HepG2 (cell line): ENCODE results near the gene ESRP2. TPM values are rescaled to one million over a fixed set of nuclear protein-coding genes. Genes with fewer than 3 reads are reported as not detected.
A peak's percentile ranks its signal among the peaks of the same experiment; 100 is the strongest.

Experiments used
- AKNA ChIP-seq: sonication (generic); formaldehyde crosslinking; IDR thresholded peaks from 2 replicates; pipeline ENCODE4 v1.4.0; 2020; ENCODE audit warnings: missing genetic modification reagents, borderline replicate concordance
- ATF4 ChIP-seq, 2 experiments: fragments of 450-650 bp in 1 of 2; sonication (generic) in 1 of 2; formaldehyde crosslinking; IDR thresholded peaks; 2 replicates each; pipeline versions ENCODE4 v1.5.0 to v1.8.0; 2020 to 2022; ENCODE audit warnings: mild to moderate bottlenecking in 1 of 2, missing genetic modification reagents in 1 of 2
- JDP2 ChIP-seq: sonication (generic); formaldehyde crosslinking; IDR thresholded peaks from 2 replicates; pipeline ENCODE4 v1.8.1; 2022; ENCODE audit warnings: missing genetic modification reagents, borderline replicate concordance
- MED13 ChIP-seq: sonication (generic); formaldehyde crosslinking; IDR thresholded peaks from 2 replicates; pipeline ENCODE4 v1.5.0; 2020; ENCODE audit warnings: missing genetic modification reagents
- PLSCR1 ChIP-seq: sonication (generic); formaldehyde crosslinking; IDR thresholded peaks from 2 replicates; pipeline ENCODE4 v1.5.0; 2020; ENCODE audit warnings: missing genetic modification reagents, mild to moderate bottlenecking, borderline replicate concordance
- SRSF4 ChIP-seq: fragments of 200-400 bp; formaldehyde crosslinking; IDR thresholded peaks from one replicate; pipeline ENCODE4 v1.6.1; 2018; ENCODE audit warnings: mild to moderate bottlenecking, low read depth, low read length, moderate library complexity; ENCODE audit not compliant: poor library complexity, severe bottlenecking
- ZNF253 ChIP-seq: sonication (generic); formaldehyde crosslinking; IDR thresholded peaks from 2 replicates; pipeline ENCODE4 v1.8.0; 2022; ENCODE audit warnings: mild to moderate bottlenecking, missing genetic modification reagents, borderline replicate concordance
- ZNF350 ChIP-seq: sonication (generic); formaldehyde crosslinking; IDR thresholded peaks from 2 replicates; pipeline ENCODE4 v1.4.0; 2020; ENCODE audit warnings: mild to moderate bottlenecking, low read depth, missing genetic modification reagents, borderline replicate concordance
- ZNF501 ChIP-seq: sonication (generic); formaldehyde crosslinking; IDR thresholded peaks from 2 replicates; pipeline ENCODE4 v1.5.1; 2020; ENCODE audit warnings: mild to moderate bottlenecking, moderate library complexity, missing genetic modification reagents
- ZNF761 ChIP-seq: sonication (generic); formaldehyde crosslinking; conservative IDR thresholded peaks from 2 replicates; pipeline ENCODE4 v1.4.0; 2020; ENCODE audit warnings: mild to moderate bottlenecking, missing genetic modification reagents
- ZNF780A ChIP-seq: sonication (generic); formaldehyde crosslinking; IDR thresholded peaks from 2 replicates; pipeline ENCODE4 v1.8.0; 2022; ENCODE audit warnings: mild to moderate bottlenecking, missing genetic modification reagents, moderate library complexity
- polyA plus RNA-seq, 8 experiments: library from polyadenylated mRNA; depleted of rRNA in 3 of 8; stranded (reverse) in 7 of 8; unstranded in 1 of 8; fragments of >200 nt; fragmentation: Illumina TruSeq in 4 of 8; extraction: Trizol in 4 of 8; gene quantifications; 2 replicates each; pipeline versions ENCODE4 v1.2.1 to v1.2.3, GENCODE V29; 2011 to 2016; ENCODE audit warnings: low read depth in 4 of 8, missing spikeins in 1 of 8, mixed read lengths in 1 of 8; ENCODE audit not compliant: insufficient read depth in 1 of 8
- total RNA-seq, 5 experiments: library from RNA; depleted of rRNA; stranded (reverse); fragments of >200 nt; fragmentation: Illumina TruSeq; extraction: Trizol; gene quantifications; 2 replicates each; pipeline ENCODE4 v1.2.3, GENCODE V29; 2016; ENCODE audit warnings: low read depth in 1 of 5
- TF ChIP-seq, protein P1 (sequence below): sonication (generic); formaldehyde crosslinking; IDR thresholded peaks from 2 replicates; pipeline ENCODE4 v1.5.0; 2020; ENCODE audit warnings: mild to moderate bottlenecking, missing genetic modification reagents, borderline replicate concordance

ESRP2 gene
- total and polyA plus RNA-seq, 2 of the 13 experiments (the other 11 are each of a cell fraction or from before 2014, with no cell fraction given) = 21.1 to 32.4 TPM

- TF ChIP-seq, protein P1, sequence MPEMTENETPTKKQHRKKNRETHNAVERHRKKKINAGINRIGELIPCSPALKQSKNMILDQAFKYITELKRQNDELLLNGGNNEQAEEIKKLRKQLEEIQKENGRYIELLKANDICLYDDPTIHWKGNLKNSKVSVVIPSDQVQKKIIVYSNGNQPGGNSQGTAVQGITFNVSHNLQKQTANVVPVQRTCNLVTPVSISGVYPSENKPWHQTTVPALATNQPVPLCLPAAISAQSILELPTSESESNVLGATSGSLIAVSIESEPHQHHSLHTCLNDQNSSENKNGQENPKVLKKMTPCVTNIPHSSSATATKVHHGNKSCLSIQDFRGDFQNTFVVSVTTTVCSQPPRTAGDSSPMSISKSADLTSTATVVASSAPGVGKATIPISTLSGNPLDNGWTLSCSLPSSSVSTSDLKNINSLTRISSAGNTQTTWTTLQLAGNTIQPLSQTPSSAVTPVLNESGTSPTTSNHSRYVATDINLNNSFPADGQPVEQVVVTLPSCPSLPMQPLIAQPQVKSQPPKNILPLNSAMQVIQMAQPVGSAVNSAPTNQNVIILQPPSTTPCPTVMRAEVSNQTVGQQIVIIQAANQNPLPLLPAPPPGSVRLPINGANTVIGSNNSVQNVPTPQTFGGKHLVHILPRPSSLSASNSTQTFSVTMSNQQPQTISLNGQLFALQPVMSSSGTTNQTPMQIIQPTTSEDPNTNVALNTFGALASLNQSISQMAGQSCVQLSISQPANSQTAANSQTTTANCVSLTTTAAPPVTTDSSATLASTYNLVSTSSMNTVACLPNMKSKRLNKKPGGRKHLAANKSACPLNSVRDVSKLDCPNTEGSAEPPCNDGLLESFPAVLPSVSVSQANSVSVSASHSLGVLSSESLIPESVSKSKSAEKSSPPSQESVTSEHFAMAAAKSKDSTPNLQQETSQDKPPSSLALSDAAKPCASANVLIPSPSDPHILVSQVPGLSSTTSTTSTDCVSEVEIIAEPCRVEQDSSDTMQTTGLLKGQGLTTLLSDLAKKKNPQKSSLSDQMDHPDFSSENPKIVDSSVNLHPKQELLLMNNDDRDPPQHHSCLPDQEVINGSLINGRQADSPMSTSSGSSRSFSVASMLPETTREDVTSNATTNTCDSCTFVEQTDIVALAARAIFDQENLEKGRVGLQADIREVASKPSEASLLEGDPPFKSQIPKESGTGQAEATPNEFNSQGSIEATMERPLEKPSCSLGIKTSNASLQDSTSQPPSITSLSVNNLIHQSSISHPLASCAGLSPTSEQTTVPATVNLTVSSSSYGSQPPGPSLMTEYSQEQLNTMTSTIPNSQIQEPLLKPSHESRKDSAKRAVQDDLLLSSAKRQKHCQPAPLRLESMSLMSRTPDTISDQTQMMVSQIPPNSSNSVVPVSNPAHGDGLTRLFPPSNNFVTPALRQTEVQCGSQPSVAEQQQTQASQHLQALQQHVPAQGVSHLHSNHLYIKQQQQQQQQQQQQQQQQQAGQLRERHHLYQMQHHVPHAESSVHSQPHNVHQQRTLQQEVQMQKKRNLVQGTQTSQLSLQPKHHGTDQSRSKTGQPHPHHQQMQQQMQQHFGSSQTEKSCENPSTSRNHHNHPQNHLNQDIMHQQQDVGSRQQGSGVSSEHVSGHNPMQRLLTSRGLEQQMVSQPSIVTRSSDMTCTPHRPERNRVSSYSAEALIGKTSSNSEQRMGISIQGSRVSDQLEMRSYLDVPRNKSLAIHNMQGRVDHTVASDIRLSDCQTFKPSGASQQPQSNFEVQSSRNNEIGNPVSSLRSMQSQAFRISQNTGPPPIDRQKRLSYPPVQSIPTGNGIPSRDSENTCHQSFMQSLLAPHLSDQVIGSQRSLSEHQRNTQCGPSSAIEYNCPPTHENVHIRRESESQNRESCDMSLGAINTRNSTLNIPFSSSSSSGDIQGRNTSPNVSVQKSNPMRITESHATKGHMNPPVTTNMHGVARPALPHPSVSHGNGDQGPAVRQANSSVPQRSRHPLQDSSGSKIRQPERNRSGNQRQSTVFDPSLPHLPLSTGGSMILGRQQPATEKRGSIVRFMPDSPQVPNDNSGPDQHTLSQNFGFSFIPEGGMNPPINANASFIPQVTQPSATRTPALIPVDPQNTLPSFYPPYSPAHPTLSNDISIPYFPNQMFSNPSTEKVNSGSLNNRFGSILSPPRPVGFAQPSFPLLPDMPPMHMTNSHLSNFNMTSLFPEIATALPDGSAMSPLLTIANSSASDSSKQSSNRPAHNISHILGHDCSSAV (CRISPR knock-in tag) = no peak
- no peak for TF ChIP-seq ZNF253
- TF ChIP-seq ATF4 (CRISPR knock-in tag; IDR thresholded peaks at IDR 0.05) = peak in 1 of 2 experiments; percentile 42; a peak in 1 of 4 replicates
- TF ChIP-seq PLSCR1 = no peak
- no peak for TF ChIP-seq MED13 (CRISPR knock-in tag)
- no peak for TF ChIP-seq ZNF780A
- TF ChIP-seq ZNF350 (CRISPR knock-in tag) = peak; percentile 68; the same call in 1 of the 2 replicates
- TF ChIP-seq SRSF4 = no peak
- TF ChIP-seq JDP2 (CRISPR knock-in tag) = no peak; the same call in 1 of the 2 replicates
- TF ChIP-seq AKNA (CRISPR knock-in tag) = no peak
- 0 out of 2 replicates have a peak, but pooled peaks have one; percentile 63 for TF ChIP-seq ZNF501 (CRISPR knock-in tag)
- TF ChIP-seq ZNF761 (CRISPR knock-in tag) = no peak; the same call in 1 of the 2 replicates
Measured at GRCh38 chr16:68281368-68282063, 45.6 kb upstream of the ESRP2 start (continued).
